HCT116 (cell line): ENCODE measurements around the gene AMMECR1. TPM values are rescaled to one million over a fixed set of nuclear protein-coding genes. Genes with fewer than 3 reads are reported as not detected.

ENCODE experiments used
- ATAC-seq: fragments of 200-7000 bp; cut with Tn5 transposase; 2 replicates; pipeline ENCODE4 v1.9.1; 2020; ENCODE audit warnings: mild to moderate bottlenecking, moderate library complexity
- BruUV-seq: library from RNA; stranded (reverse); fragments of 400-500 nt; replicated peaks from 2 replicates; lab custom pipeline; 2021; lab: Mats Ljungman, UMichigan
- CTCF ChIA-PET: fragments of 300-600 bp; sonication (Branson Sonifier 250); formaldehyde crosslinking; loops from one replicate; lab custom pipeline; 2021; ENCODE audit warnings: antibody characterized with exemption; lab: Charles Lee
- POLR2A ChIA-PET: fragments of 300-600, 350-600 bp; sonication (Branson Sonifier 250); formaldehyde crosslinking; loops from one replicate; lab custom pipeline; 2021; ENCODE audit warnings: antibody characterized with exemption; lab: Charles Lee
- RAD21 ChIA-PET, 2 experiments: fragments of 300-600 bp; sonication (Branson Sonifier 250); formaldehyde crosslinking; loops; one replicate each; lab custom pipeline; 2023; ENCODE audit warnings: low total read pairs in 2 of 2; ENCODE audit not compliant: uncharacterized antibody in 2 of 2, unreplicated experiment in 2 of 2, low non-redundant PET in 1 of 2; lab: Charles Lee
- DNase-seq: peaks from one replicate; pipeline ENCODE4 v3.0.0-alpha.2; 2010; ENCODE audit warnings: low read depth, low spot score
- H2AFZ ChIP-seq: fragments of 200-600 bp; shearing (Covaris generic), sonication (generic); 2 replicates; pipeline ENCODE4 v1.6.1; 2017; ENCODE audit warnings: low read depth, mixed run types, mixed read lengths, antibody characterized with exemption, low read length; ENCODE audit not compliant: poor library complexity, severe bottlenecking
- H3K27ac ChIP-seq: 2 replicates; pipeline ENCODE4 v1.5.1; 2012; ENCODE audit warnings: low read depth, low read length
- H3K27me3 ChIP-seq: fragments of 200-600 bp; sonication (generic); 2 replicates; pipeline ENCODE4 v1.6.1; 2016; ENCODE audit warnings: mixed run types, low read length, mixed read lengths; ENCODE audit not compliant: insufficient read depth
- H3K36me3 ChIP-seq, 2 experiments: fragments of 200-500 bp in 1 of 2; fragments of 200-600 bp in 1 of 2; sonication (Bioruptor generic) in 1 of 2; sonication (generic) in 1 of 2; 2 replicates each; pipeline versions ENCODE4 v1.5.1 to v1.6.1; 2014 to 2016; ENCODE audit warnings: low read length in 2 of 2, inconsistent platforms in 1 of 2, mixed read lengths in 1 of 2, mixed run types in 1 of 2; ENCODE audit not compliant: insufficient read depth in 2 of 2, control insufficient read depth in 1 of 2
- H3K4me1 ChIP-seq, 2 experiments: fragments of 200-600 bp in 1 of 2; sonication (generic) in 1 of 2; 2 replicates each; pipeline versions ENCODE4 v1.5.1 to v1.6.1; 2012 to 2017; ENCODE audit warnings: low read length in 2 of 2, inconsistent platforms in 1 of 2, mild to moderate bottlenecking in 1 of 2, mixed read lengths in 1 of 2, mixed run types in 1 of 2, moderate library complexity in 1 of 2; ENCODE audit not compliant: insufficient read depth in 2 of 2, control insufficient read depth in 1 of 2
- H3K4me2 ChIP-seq: fragments of 200-600 bp; sonication (generic); 2 replicates; pipeline ENCODE4 v1.6.1; 2017; ENCODE audit warnings: mixed run types, low read length, mixed read lengths
- H3K4me3 ChIP-seq, 2 experiments: fragments of 200-600 bp in 1 of 2; sonication (generic) in 1 of 2; replicated peaks in 1 of 2; 2 replicates each; pipeline ENCODE4 v1.5.1; 2011 to 2016; ENCODE audit warnings: low read length in 2 of 2, control low read depth in 1 of 2, low read depth in 1 of 2, mild to moderate bottlenecking in 1 of 2, mixed read lengths in 1 of 2, mixed run types in 1 of 2
- H3K79me2 ChIP-seq: fragments of 200-600 bp; sonication (generic); 2 replicates; pipeline ENCODE4 v1.6.1; 2017; ENCODE audit warnings: mild to moderate bottlenecking, mixed run types, low read length, moderate library complexity, mixed read lengths; ENCODE audit not compliant: insufficient read depth
- H3K9ac ChIP-seq: fragments of 200-600 bp; sonication (generic); 2 replicates; pipeline ENCODE4 v1.6.1; 2016; ENCODE audit warnings: low read length, mixed read lengths
- H3K9me2 ChIP-seq: fragments of 200-600 bp; sonication (generic), shearing (Covaris generic); 2 replicates; pipeline ENCODE4 v1.6.1; 2017; ENCODE audit warnings: mixed run types, mild to moderate bottlenecking, moderate library complexity; ENCODE audit not compliant: insufficient read depth
- H3K9me3 ChIP-seq, 2 experiments: fragments of 200-500 bp in 1 of 2; fragments of 200-600 bp in 1 of 2; sonication (Bioruptor generic) in 1 of 2; sonication (generic) in 1 of 2; 2 replicates each; pipeline ENCODE4 v1.6.1; 2014 to 2017; ENCODE audit warnings: low read length in 2 of 2, mixed read lengths in 2 of 2, inconsistent platforms in 1 of 2, low read depth in 1 of 2, mild to moderate bottlenecking in 1 of 2, mixed run types in 1 of 2, moderate library complexity in 1 of 2; ENCODE audit not compliant: control insufficient read depth in 1 of 2, insufficient read depth in 1 of 2
- H4K20me1 ChIP-seq: fragments of 200-600 bp; sonication (generic), shearing (Covaris generic); 2 replicates; pipeline ENCODE4 v1.6.1; 2017; ENCODE audit warnings: mixed run types, mild to moderate bottlenecking, moderate library complexity; ENCODE audit not compliant: insufficient read depth
- ELF1 ChIP-seq: IDR thresholded peaks from 2 replicates; pipeline ENCODE4 v1.6.1; 2012; ENCODE audit warnings: low read depth, borderline replicate concordance
- POLR2A ChIP-seq: IDR thresholded peaks from 2 replicates; pipeline ENCODE4 v1.7.0; 2011; ENCODE audit warnings: borderline replicate concordance; ENCODE audit not compliant: insufficient read depth, insufficient read length; ENCODE audit errors: extremely low read depth
- POLR2AphosphoS5 ChIP-seq: IDR thresholded peaks from 2 replicates; pipeline ENCODE4 v1.6.1; 2011; ENCODE audit warnings: mild to moderate bottlenecking, low read depth, low read length, moderate library complexity
- RAD21 ChIP-seq: IDR thresholded peaks from 2 replicates; pipeline ENCODE4 v1.6.1; 2012; ENCODE audit warnings: low read depth, mild to moderate bottlenecking
- SIN3A ChIP-seq: IDR thresholded peaks from 2 replicates; pipeline ENCODE4 v1.6.1; 2012; ENCODE audit warnings: low read depth
- SP1 ChIP-seq: IDR thresholded peaks from 2 replicates; pipeline ENCODE4 v1.6.1; 2012; ENCODE audit warnings: low read depth
- ZFX ChIP-seq: fragments of 450-650 bp; IDR thresholded peaks from 2 replicates; pipeline ENCODE4 v1.6.1; 2017
- ZNF274 ChIP-seq: fragments of 200-500 bp; sonication (Bioruptor generic); IDR thresholded peaks from 2 replicates; pipeline ENCODE4 v1.6.1; 2014; ENCODE audit warnings: mild to moderate bottlenecking, low read depth, low read length, inconsistent platforms
- intact Hi-C: fragments of 100-400 bp; cut with micrococcal nuclease; formaldehyde crosslinking; loops from 2 replicates; pipeline ENCODE4 v1.10.0; 2022
- total RNA-seq: library from RNA; stranded (reverse); gene quantifications from one replicate; pipeline ENCODE4 v1.2.1, GENCODE V29; 2021; ENCODE audit not compliant: unreplicated experiment
- TF ChIP-seq, protein P1 (sequence below): IDR thresholded peaks from 2 replicates; pipeline ENCODE4 v1.6.1; 2012; ENCODE audit warnings: low read depth
- TF ChIP-seq, protein P2 (sequence below): IDR thresholded peaks from 2 replicates; pipeline ENCODE4 v1.6.1; 2012
- TF ChIP-seq, protein P3 (sequence below), 3 experiments: fragments of 200-600 bp in 1 of 3; sonication (generic) in 1 of 3; IDR thresholded peaks in 2 of 3; conservative IDR thresholded peaks in 1 of 3; 2 replicates each; pipeline ENCODE4 v1.5.1; 2012 to 2017; ENCODE audit warnings: low read depth in 2 of 3, low read length in 2 of 3, antibody characterized with exemption in 1 of 3, borderline replicate concordance in 1 of 3, control low read depth in 1 of 3, mild to moderate bottlenecking in 1 of 3, mixed read lengths in 1 of 3, mixed run types in 1 of 3, moderate library complexity in 1 of 3; ENCODE audit not compliant: insufficient read depth in 1 of 3

AMMECR1 gene
- total RNA-seq, 1 experiment from 2014 or later, result 9.2 TPM

DNA sequence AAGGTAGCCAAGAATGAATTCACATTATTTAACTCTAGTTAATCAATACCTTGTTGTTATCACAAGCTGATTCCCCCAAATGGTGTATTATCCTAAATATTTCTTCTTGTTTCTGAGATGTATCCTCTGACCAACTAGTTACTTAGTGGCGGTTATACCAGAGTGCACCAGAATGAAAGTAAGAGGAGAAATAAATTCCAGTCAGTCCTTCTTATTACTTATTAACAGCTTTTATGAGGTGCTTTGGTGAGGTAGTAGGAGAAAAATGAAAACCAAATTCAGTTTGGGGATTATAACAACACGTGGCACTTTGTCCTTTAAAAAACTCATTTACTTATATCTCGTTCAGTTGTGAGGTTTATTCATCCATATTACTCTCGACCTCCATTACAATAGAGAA lies 101.9 kb downstream of the AMMECR1 start:
- Histone ChIP-seq H3K79me2 (no peaks in the 10 kb centered on the region), H3K27ac (no peak overlapping the region), H3K9me2 (no peaks in the 10 kb centered on the region), H3K4me1 (peaks cover 2 to 27% of the 10 kb centered on the region in 2 experiments; a peak in 3 of 4 replicates), H3K4me3 (no peak overlapping the region), H4K20me1 (no peaks in the 10 kb centered on the region), H2AFZ (no peak overlapping the region), H3K9ac (no peak overlapping the region), H3K4me2 (no peak overlapping the region), H3K9me3 (no peaks in the 10 kb centered on the region), H3K36me3 (no peaks in the 10 kb centered on the region), H3K27me3 (no peaks in the 10 kb centered on the region)
- ATAC-seq (no peak), DNase-seq (no peak)
- intact Hi-C loops, result loop anchor here (10.0 kb wide), 1 partner anchor 99 kb away; the partner anchor contains the start of gene AMMECR1
- RAD21 ChIA-PET, result no interaction called here
- CTCF ChIA-PET, result no interaction called here
- TF ChIP-seq POLR2AphosphoS5 (no peak), POLR2A (no peak), SP1 (no peak)
- POLR2A ChIA-PET, result no interaction called here
- BruUV-seq, result no TSS peak

DNA sequence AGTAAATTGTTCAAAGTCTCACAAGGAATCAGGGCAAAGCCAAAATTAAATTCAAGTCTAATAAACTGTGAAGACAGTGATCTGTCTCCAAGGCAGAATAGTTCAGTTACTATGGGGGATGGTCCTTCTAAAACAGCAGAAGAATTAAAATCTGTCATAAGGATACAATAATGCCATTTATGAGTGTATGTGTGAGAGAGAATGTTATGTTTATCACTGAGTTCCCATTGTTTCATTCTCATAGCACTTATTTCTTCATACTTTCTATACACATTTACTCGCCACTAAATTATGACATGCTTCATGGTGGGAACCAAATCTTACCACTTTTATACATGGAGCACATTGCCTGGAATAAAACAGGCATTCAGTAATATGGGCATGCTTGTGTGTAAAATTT lies 102.5 kb downstream of the AMMECR1 start:
- ChIA-PET CTCF (no interaction called here), RAD21 (no interaction called here), POLR2A (no interaction called here)
- H2AFZ ChIP-seq, result no peak overlapping the region
- TF ChIP-seq RAD21, result no peak
- TF ChIP-seq ZNF274, result no peak
- TF ChIP-seq POLR2A, result no peak
- no peak for TF ChIP-seq SIN3A
- TF ChIP-seq, protein P1, sequence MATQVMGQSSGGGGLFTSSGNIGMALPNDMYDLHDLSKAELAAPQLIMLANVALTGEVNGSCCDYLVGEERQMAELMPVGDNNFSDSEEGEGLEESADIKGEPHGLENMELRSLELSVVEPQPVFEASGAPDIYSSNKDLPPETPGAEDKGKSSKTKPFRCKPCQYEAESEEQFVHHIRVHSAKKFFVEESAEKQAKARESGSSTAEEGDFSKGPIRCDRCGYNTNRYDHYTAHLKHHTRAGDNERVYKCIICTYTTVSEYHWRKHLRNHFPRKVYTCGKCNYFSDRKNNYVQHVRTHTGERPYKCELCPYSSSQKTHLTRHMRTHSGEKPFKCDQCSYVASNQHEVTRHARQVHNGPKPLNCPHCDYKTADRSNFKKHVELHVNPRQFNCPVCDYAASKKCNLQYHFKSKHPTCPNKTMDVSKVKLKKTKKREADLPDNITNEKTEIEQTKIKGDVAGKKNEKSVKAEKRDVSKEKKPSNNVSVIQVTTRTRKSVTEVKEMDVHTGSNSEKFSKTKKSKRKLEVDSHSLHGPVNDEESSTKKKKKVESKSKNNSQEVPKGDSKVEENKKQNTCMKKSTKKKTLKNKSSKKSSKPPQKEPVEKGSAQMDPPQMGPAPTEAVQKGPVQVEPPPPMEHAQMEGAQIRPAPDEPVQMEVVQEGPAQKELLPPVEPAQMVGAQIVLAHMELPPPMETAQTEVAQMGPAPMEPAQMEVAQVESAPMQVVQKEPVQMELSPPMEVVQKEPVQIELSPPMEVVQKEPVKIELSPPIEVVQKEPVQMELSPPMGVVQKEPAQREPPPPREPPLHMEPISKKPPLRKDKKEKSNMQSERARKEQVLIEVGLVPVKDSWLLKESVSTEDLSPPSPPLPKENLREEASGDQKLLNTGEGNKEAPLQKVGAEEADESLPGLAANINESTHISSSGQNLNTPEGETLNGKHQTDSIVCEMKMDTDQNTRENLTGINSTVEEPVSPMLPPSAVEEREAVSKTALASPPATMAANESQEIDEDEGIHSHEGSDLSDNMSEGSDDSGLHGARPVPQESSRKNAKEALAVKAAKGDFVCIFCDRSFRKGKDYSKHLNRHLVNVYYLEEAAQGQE, result no peak
- no peak for TF ChIP-seq ELF1
- no peak for TF ChIP-seq ZFX
- TF ChIP-seq, protein P2, sequence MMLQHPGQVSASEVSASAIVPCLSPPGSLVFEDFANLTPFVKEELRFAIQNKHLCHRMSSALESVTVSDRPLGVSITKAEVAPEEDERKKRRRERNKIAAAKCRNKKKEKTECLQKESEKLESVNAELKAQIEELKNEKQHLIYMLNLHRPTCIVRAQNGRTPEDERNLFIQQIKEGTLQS, result no peak
- TF ChIP-seq, protein P3, sequence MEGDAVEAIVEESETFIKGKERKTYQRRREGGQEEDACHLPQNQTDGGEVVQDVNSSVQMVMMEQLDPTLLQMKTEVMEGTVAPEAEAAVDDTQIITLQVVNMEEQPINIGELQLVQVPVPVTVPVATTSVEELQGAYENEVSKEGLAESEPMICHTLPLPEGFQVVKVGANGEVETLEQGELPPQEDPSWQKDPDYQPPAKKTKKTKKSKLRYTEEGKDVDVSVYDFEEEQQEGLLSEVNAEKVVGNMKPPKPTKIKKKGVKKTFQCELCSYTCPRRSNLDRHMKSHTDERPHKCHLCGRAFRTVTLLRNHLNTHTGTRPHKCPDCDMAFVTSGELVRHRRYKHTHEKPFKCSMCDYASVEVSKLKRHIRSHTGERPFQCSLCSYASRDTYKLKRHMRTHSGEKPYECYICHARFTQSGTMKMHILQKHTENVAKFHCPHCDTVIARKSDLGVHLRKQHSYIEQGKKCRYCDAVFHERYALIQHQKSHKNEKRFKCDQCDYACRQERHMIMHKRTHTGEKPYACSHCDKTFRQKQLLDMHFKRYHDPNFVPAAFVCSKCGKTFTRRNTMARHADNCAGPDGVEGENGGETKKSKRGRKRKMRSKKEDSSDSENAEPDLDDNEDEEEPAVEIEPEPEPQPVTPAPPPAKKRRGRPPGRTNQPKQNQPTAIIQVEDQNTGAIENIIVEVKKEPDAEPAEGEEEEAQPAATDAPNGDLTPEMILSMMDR (IDR thresholded peaks at IDR 0.05 in 2 of 3, conservative IDR thresholded peaks at IDR 0.05 in 1 of 3; ENCODE audit: borderline replicate concordance in 1 of 3, insufficient read depth in 1 of 3, low read depth in 2 of 3, low read length in 2 of 3), result no peak
- ATAC-seq (no peak), DNase-seq (no peak)
- BruUV-seq, result no TSS peak
- no peaks in the 10 kb centered on the region for H3K79me2 ChIP-seq
- no peak overlapping the region for H3K9ac ChIP-seq
- intact Hi-C loops, result loop anchor here (10.0 kb wide), 1 partner anchor 99 kb away; the partner anchor contains the start of gene AMMECR1
- H3K4me2 ChIP-seq, result no peak overlapping the region
- no peaks in the 10 kb centered on the region for H3K9me3 ChIP-seq
- H3K9me2 ChIP-seq, result no peaks in the 10 kb centered on the region
- no peak overlapping the region for H3K27ac ChIP-seq
- no peaks in the 10 kb centered on the region for H3K27me3 ChIP-seq
- H4K20me1 ChIP-seq, result no peaks in the 10 kb centered on the region
- H3K36me3 ChIP-seq, result no peaks in the 10 kb centered on the region
- no peak overlapping the region for H3K4me3 ChIP-seq
- H3K4me1 ChIP-seq, result peaks cover 6 to 32% of the 10 kb centered on the region in 2 experiments; a peak in 3 of 4 replicates
